Prostate gland (tissue), 2 donors: ENCODE data around the gene ADCYAP1R1.

Experiments used
- POLR2A ChIP-seq: fragments of 450-650 bp; IDR thresholded peaks from one replicate; pipeline ENCODE4 v1.6.1; 2016; ENCODE audit warnings: antibody characterized with exemption, mild to moderate bottlenecking
- POLR2AphosphoS5 ChIP-seq: sonication (generic); formaldehyde crosslinking; IDR thresholded peaks from one replicate; pipeline ENCODE4 v1.6.1; 2017; ENCODE audit warnings: antibody characterized with exemption
- TF ChIP-seq, protein P1 (sequence below), 4 experiments: fragments of 200-600 bp in 2 of 4; fragments of 450-650 bp in 2 of 4; sonication (generic) in 2 of 4; IDR thresholded peaks; 1 replicate in 3 of 4; 2 replicates in 1 of 4; pipeline ENCODE4 v1.5.1; 2016 to 2019; ENCODE audit warnings: antibody characterized with exemption in 4 of 4, mild to moderate bottlenecking in 2 of 4, moderate library complexity in 2 of 4

DNA sequence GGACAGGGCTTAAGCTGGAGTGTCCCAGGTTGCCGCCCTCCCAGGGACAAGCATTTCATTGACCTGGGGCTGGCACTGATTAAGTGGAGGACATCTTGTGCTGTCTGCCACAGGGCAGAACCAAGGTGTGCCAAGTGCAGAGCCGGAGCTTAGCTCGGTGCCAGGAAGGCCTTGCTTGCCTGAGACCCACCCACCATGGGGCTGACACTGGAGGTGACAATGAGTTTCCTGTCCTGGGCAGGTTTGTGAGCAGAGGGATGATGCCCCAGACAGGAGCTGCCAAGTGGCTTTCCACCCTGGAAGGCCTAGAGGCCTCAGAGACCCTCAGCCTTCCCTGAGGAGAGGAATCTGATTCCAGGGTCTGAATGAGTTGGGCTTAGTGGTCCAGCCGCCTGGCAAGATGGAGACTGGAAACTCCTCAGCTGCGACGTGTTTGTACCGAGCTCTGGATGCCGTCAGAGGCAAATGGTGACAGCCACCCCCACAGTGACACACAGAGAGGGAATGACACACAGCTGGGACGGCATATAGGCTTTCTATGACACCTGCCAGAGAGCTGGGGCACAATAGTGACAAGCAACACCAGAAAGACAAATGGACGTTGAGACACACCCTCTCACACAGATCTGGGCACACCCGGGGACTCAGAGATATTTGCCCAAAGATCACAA is 2.6 kb downstream of the ADCYAP1R1 start:
- TF ChIP-seq, protein P1, sequence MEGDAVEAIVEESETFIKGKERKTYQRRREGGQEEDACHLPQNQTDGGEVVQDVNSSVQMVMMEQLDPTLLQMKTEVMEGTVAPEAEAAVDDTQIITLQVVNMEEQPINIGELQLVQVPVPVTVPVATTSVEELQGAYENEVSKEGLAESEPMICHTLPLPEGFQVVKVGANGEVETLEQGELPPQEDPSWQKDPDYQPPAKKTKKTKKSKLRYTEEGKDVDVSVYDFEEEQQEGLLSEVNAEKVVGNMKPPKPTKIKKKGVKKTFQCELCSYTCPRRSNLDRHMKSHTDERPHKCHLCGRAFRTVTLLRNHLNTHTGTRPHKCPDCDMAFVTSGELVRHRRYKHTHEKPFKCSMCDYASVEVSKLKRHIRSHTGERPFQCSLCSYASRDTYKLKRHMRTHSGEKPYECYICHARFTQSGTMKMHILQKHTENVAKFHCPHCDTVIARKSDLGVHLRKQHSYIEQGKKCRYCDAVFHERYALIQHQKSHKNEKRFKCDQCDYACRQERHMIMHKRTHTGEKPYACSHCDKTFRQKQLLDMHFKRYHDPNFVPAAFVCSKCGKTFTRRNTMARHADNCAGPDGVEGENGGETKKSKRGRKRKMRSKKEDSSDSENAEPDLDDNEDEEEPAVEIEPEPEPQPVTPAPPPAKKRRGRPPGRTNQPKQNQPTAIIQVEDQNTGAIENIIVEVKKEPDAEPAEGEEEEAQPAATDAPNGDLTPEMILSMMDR (IDR thresholded peaks at IDR 0.05) = no peak
- TF ChIP-seq POLR2AphosphoS5 (no peak), POLR2A (no peak)
